ENCODE results near the gene SGK2. TPM values are rescaled to one million over a fixed set of nuclear protein-coding genes. Genes with fewer than 3 reads are reported as not detected.
A peak's percentile ranks its signal among the peaks of the same experiment; 100 is the strongest.

Gene SGK2
- total and polyA plus RNA-seq, 2 of the 13 experiments (the other 11 are each of a cell fraction or from before 2014, with no cell fraction given) = 6.2 to 29.4 TPM

- TF ChIP-seq KMT2A (CRISPR knock-in tag; IDR thresholded peaks at IDR 0.05) (peak; percentile 83; the same call in 1 of the 2 replicates), HMGXB3 (CRISPR knock-in tag; IDR thresholded peaks at IDR 0.05; ENCODE audit: borderline replicate concordance) (peak; percentile 88; the same call in 1 of the 2 replicates), ZNF451 (CRISPR knock-in tag; IDR thresholded peaks at IDR 0.05) (0 out of 2 replicates have a peak, but pooled peaks have one; percentile 72), RORA (CRISPR knock-in tag; IDR thresholded peaks at IDR 0.05) (no peak), ZFP36L1 (CRISPR knock-in tag; IDR thresholded peaks at IDR 0.05) (no peak), FOXP4 (CRISPR knock-in tag; IDR thresholded peaks at IDR 0.05) (peak; percentile 56; the same call in 1 of the 2 replicates), ZNF501 (CRISPR knock-in tag; IDR thresholded peaks at IDR 0.05) (peak; percentile 97), NFATC3 (CRISPR knock-in tag; IDR thresholded peaks at IDR 0.05) (peak; percentile 75; the same call in 1 of the 2 replicates), TBL1XR1 (IDR thresholded peaks at IDR 0.05; ENCODE audit: borderline replicate concordance, low read length, partially characterized antibody) (no peak)
- TF ChIP-seq, protein P1, sequence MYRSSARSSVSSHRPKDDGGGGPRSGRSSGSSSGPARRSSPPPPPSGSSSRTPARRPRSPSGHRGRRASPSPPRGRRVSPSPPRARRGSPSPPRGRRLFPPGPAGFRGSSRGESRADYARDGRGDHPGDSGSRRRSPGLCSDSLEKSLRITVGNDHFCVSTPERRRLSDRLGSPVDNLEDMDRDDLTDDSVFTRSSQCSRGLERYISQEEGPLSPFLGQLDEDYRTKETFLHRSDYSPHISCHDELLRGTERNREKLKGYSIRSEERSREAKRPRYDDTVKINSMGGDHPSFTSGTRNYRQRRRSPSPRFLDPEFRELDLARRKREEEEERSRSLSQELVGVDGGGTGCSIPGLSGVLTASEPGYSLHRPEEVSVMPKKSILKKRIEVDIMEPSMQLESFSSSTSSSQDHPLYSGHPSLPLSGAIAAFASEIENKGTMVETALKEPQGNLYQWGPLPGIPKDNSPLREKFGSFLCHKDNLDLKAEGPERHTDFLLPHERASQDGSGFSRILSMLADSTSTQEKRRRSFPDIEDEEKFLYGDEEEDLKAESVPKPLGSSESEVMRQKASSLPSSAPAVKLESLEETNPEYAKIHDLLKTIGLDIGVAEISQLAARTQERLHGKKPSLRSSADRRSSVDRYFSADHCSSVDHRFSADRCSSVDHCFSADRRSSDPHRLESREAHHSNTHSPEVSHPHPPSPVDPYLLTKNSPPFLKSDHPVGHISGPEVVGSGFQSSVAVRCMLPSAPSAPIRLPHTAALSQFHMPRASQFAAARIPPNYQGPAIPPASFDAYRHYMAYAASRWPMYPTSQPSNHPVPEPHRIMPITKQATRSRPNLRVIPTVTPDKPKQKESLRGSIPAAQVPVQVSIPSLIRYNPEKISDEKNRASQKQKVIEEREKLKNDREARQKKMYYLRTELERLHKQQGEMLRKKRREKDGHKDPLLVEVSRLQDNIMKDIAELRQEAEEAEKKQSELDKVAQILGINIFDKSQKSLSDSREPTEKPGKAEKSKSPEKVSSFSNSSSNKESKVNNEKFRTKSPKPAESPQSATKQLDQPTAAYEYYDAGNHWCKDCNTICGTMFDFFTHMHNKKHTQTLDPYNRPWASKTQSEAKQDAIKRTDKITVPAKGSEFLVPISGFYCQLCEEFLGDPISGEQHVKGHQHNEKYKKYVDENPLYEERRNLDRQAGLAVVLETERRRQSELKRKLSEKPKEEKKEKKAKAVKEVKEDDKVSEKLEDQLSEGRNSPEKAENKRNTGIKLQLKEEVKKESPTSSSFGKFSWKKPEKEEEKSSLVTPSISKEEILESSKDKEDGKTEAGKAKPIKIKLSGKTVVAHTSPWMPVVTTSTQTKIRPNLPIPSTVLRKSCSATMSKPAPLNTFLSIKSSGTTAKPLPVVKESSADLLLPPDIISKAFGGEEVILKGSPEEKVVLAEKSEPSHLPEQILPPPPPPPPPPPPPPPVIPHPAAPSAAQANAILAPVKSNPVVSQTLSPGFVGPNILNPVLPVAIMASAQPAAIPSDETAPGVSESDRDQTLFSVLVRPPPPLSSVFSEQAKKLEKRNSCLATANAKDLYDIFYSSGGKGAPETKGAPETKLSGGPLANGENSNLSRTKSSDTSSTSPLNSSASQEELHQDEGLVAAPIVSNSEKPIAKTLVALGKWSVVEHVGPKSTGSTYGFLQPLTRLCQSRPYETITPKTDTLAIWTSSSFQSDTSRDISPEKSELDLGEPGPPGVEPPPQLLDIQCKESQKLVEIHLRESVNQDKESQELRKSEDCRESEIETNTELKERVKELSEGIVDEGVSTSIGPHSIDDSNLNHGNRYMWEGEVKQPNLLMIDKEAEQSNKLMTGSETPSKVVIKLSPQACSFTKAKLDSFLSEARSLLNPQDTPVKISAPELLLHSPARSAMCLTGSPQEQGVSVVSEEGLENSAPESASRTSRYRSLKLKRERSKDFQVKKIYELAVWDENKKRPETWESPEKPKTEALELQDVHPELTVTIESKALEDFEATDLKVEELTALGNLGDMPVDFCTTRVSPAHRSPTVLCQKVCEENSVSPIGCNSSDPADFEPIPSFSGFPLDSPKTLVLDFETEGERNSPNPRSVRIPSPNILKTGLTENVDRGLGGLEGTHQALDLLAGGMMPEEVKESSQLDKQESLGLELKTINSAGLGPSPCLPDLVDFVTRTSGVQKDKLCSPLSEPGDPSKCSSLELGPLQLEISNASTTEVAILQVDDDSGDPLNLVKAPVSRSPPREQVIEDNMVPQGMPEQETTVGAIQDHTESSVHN (CRISPR knock-in tag; IDR thresholded peaks at IDR 0.05) = peak; percentile 90
- TF ChIP-seq, protein P2, sequence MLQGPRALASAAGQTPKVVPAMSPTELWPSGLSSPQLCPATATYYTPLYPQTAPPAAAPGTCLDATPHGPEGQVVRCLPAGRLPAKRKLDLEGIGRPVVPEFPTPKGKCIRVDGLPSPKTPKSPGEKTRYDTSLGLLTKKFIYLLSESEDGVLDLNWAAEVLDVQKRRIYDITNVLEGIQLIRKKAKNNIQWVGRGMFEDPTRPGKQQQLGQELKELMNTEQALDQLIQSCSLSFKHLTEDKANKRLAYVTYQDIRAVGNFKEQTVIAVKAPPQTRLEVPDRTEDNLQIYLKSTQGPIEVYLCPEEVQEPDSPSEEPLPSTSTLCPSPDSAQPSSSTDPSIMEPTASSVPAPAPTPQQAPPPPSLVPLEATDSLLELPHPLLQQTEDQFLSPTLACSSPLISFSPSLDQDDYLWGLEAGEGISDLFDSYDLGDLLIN (CRISPR knock-in tag; IDR thresholded peaks at IDR 0.05; ENCODE audit: borderline replicate concordance) = peak; percentile 42
Measured at GRCh38 chr20:43590392-43591303, 31.8 kb downstream of the SGK2 start, which contains the start of gene IFT52 (continued).

All from HepG2 (cell line).